CD4-positive, alpha-beta T cell (primary cell): Measurements from ENCODE around the gene OAT. TPM values are rescaled to one million over a fixed set of nuclear protein-coding genes. Genes with fewer than 3 reads are reported as not detected.
A peak's percentile ranks its signal among the peaks of the same experiment; 100 is the strongest.

Source experiments
- ATAC-seq: fragments of 200-7000 bp; cut with Tn5 transposase; one replicate; pipeline ENCODE4 v1.10.0; 2022; ENCODE audit warnings: mild to moderate bottlenecking; ENCODE audit not compliant: poor library complexity
- CTCF ChIA-PET: fragments of 350-600 bp; sonication (Branson Sonifier 250); formaldehyde crosslinking; loops from one replicate; lab custom pipeline; 2021; ENCODE audit warnings: antibody characterized with exemption, inconsistent platforms; lab: Charles Lee
- POLR2A ChIA-PET: fragments of 350-600 bp; sonication (Branson Sonifier 250); formaldehyde crosslinking; loops from one replicate; lab custom pipeline; 2021; ENCODE audit warnings: antibody characterized with exemption, inconsistent platforms; lab: Charles Lee
- DNase-seq, 14 experiments: peaks; one replicate each; pipeline ENCODE4 v3.0.0-alpha.2; 2013 to 2020; ENCODE audit warnings: mixed read lengths in 2 of 14
- H3K27ac ChIP-seq, 2 donors: one replicate each; pipeline versions ENCODE4 v1.5.1 to v1.7.0; 2013; ENCODE audit warnings: low read length in 2 of 2, low read depth in 1 of 2, mild to moderate bottlenecking in 1 of 2
- H3K27me3 ChIP-seq, 2 experiments: 1 replicate in 1 of 2; 2 replicates in 1 of 2; pipeline versions ENCODE4 v1.6.1 to v1.7.0; 2013; ENCODE audit warnings: low read length in 2 of 2, control low read depth in 1 of 2, mild to moderate bottlenecking in 1 of 2, moderate library complexity in 1 of 2; ENCODE audit not compliant: insufficient read depth in 2 of 2, control insufficient read depth in 1 of 2
- H3K36me3 ChIP-seq: one replicate; pipeline ENCODE4 v1.6.1; 2013; ENCODE audit warnings: low read length, control low read depth; ENCODE audit not compliant: insufficient read depth
- H3K4me1 ChIP-seq: one replicate; pipeline ENCODE4 v1.6.1; 2013; ENCODE audit warnings: low read length, control low read depth; ENCODE audit not compliant: insufficient read depth
- H3K4me3 ChIP-seq: one replicate; pipeline ENCODE4 v1.5.1; 2013; ENCODE audit warnings: mild to moderate bottlenecking, low read length, moderate library complexity
- H3K9me3 ChIP-seq, 2 experiments: 1 replicate in 1 of 2; 2 replicates in 1 of 2; pipeline versions ENCODE4 v1.6.1 to v1.7.0; 2013; ENCODE audit warnings: low read length in 2 of 2, mild to moderate bottlenecking in 2 of 2, control low read depth in 1 of 2, moderate library complexity in 1 of 2; ENCODE audit not compliant: control insufficient read depth in 1 of 2, insufficient read depth in 1 of 2
- H3K27ac Mint-ChIP-seq: one replicate; pipeline ENCODE4 v1.8.0; 2020; ENCODE audit warnings: mixed read lengths
- H3K27me3 Mint-ChIP-seq: one replicate; pipeline ENCODE4 v1.8.0; 2021; ENCODE audit warnings: mixed read lengths
- H3K36me3 Mint-ChIP-seq: one replicate; pipeline ENCODE4 v1.8.0; 2021; ENCODE audit warnings: low read depth, mixed read lengths
- H3K4me1 Mint-ChIP-seq: one replicate; pipeline ENCODE4 v1.8.0; 2021; ENCODE audit warnings: low read depth, mixed read lengths
- H3K4me3 Mint-ChIP-seq: one replicate; pipeline ENCODE4 v1.8.0; 2020; ENCODE audit warnings: mild to moderate bottlenecking, mixed read lengths
- H3K9me3 Mint-ChIP-seq: one replicate; pipeline ENCODE4 v1.8.0; 2020; ENCODE audit warnings: mixed read lengths
- intact Hi-C, 2 experiments: fragments of 100-400 bp; cut with DNase I in 1 of 2; cut with micrococcal nuclease in 1 of 2; formaldehyde crosslinking; loops; one replicate each; pipeline versions ENCODE4 v1.15.1 to v1.9.0; 2023 to 2025; cut with DNase I, micrococcal nuclease
- total RNA-seq, 174 experiments: library from RNA in 2 of 174; stranded (reverse) in 2 of 174; gene quantifications; one replicate each; pipeline ENCODE4 v1.2.3 and lab custom pipeline; 2021 to 2026
- TF ChIP-seq, protein P1 (sequence below): fragments of 200-600 bp; IDR thresholded peaks from one replicate; pipeline ENCODE4 v1.8.0; 2022; ENCODE audit warnings: antibody characterized with exemption, mild to moderate bottlenecking

OAT gene
- total RNA-seq, 2 experiments from 2014 or later = 48.5 to 54.9 TPM

GRCh38 chr10:124388823-124389612 is 29.7 kb downstream of the OAT start:
- no peaks in the 10 kb centered on the region for H3K36me3 ChIP-seq
- CTCF ChIA-PET = interaction anchor here (0.6 to 6.5 kb wide), 14 partner anchors 9 to 1434 kb away, joined by 3 to 69 read pairs (median 4); partner anchors contain the start of genes BCCIP, LHPP, OAT and UROS
- H3K27ac Mint-ChIP-seq = no peak overlapping the region
- POLR2A ChIA-PET = interaction anchor here (0.6 to 2.1 kb wide), 6 partner anchors 11 to 394 kb away, joined by 3 to 16 read pairs (median 3); partner anchors contain the start of gene OAT
- peak; percentile 99 for ATAC-seq
- peaks cover 4% of the 10 kb centered on the region for H3K4me1 Mint-ChIP-seq
- H3K4me1 ChIP-seq = peaks cover 13% of the 10 kb centered on the region
- intact Hi-C loops = loop anchor here (1.0 to 5.0 kb wide), 6 partner anchors 72 to 1257 kb away; partner anchors contain the start of gene LHPP (in 1 of the 2)
- peaks cover 0 to 4% of the 10 kb centered on the region in 2 experiments for H3K27me3 ChIP-seq
- peak overlapping the region; percentile 58 for H3K4me3 Mint-ChIP-seq
- H3K9me3 ChIP-seq = no peaks in the 10 kb centered on the region
- H3K27ac ChIP-seq = no peak overlapping the region
- H3K27me3 Mint-ChIP-seq = no peaks in the 10 kb centered on the region
- DNase-seq = peak; percentile 78 to 97 (median 92)
- H3K9me3 Mint-ChIP-seq = no peaks in the 10 kb centered on the region
- TF ChIP-seq, protein P1, sequence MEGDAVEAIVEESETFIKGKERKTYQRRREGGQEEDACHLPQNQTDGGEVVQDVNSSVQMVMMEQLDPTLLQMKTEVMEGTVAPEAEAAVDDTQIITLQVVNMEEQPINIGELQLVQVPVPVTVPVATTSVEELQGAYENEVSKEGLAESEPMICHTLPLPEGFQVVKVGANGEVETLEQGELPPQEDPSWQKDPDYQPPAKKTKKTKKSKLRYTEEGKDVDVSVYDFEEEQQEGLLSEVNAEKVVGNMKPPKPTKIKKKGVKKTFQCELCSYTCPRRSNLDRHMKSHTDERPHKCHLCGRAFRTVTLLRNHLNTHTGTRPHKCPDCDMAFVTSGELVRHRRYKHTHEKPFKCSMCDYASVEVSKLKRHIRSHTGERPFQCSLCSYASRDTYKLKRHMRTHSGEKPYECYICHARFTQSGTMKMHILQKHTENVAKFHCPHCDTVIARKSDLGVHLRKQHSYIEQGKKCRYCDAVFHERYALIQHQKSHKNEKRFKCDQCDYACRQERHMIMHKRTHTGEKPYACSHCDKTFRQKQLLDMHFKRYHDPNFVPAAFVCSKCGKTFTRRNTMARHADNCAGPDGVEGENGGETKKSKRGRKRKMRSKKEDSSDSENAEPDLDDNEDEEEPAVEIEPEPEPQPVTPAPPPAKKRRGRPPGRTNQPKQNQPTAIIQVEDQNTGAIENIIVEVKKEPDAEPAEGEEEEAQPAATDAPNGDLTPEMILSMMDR = peak; percentile 94
- no peaks in the 10 kb centered on the region for H3K36me3 Mint-ChIP-seq
- H3K4me3 ChIP-seq = peak overlapping the region; percentile 51

DNA sequence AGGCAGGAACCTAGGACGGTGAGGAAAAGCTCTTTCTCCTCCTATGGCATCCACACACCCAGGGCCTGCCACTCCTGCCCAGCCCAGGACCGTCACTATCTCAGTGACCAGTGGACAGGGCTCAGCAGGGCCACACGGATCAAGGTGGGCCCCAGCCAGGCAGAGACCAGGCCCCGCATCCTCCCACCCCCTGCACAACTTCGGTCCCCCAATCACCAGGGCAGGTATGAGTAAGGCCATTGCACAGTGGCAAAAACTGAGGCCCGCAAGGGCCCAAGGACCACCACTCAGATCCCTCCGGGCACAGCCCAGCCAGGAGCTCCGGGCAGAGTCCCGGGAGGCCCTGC is 30.3 kb downstream of the OAT start:
- Mint-ChIP-seq H3K36me3 (no peaks in the 10 kb centered on the region), H3K27me3 (peaks cover 2% of the 10 kb centered on the region), H3K4me3 (peak overlapping the region; percentile 63), H3K27ac (no peak overlapping the region), H3K4me1 (peaks cover 4% of the 10 kb centered on the region), H3K9me3 (no peaks in the 10 kb centered on the region)
- peaks cover 0 to 4% of the 10 kb centered on the region in 2 experiments for H3K27me3 ChIP-seq
- intact Hi-C loops = loop anchor here in 1 of 2 experiments (2.0 to 5.0 kb wide), 4 partner anchors 72 to 1256 kb away; partner anchors contain the start of gene LHPP
- ChIA-PET CTCF (interaction anchor here (0.7 to 6.5 kb wide), 3 partner anchors 19 to 394 kb away, joined by 3 to 69 read pairs (median 8); no protein-coding TSS in a partner anchor), POLR2A (interaction anchor here (1.0 to 1.2 kb wide), 4 partner anchors 13 to 393 kb away, joined by 3 to 6 read pairs (median 4); partner anchors contain the start of gene OAT)
- peak overlapping the region; percentile 51 for H3K4me3 ChIP-seq
- no peaks in the 10 kb centered on the region for H3K36me3 ChIP-seq
- no peak overlapping the region for H3K27ac ChIP-seq
- ATAC-seq (no peak), DNase-seq (no peak)
- H3K4me1 ChIP-seq = peaks cover 13% of the 10 kb centered on the region
- no peaks in the 10 kb centered on the region for H3K9me3 ChIP-seq
- TF ChIP-seq, protein P1 = no peak

- no peaks in the 10 kb centered on the region for H3K9me3 ChIP-seq
- H3K27ac ChIP-seq = no peak overlapping the region
- H3K4me1 ChIP-seq = peaks cover 13% of the 10 kb centered on the region
- no peak overlapping the region for H3K4me3 ChIP-seq
- Mint-ChIP-seq H3K36me3 (no peaks in the 10 kb centered on the region), H3K27me3 (peaks cover 6% of the 10 kb centered on the region), H3K9me3 (no peaks in the 10 kb centered on the region), H3K4me1 (peaks cover 4% of the 10 kb centered on the region), H3K4me3 (peak overlapping the region; percentile 69), H3K27ac (no peak overlapping the region)
- peaks cover 0 to 4% of the 10 kb centered on the region in 2 experiments for H3K27me3 ChIP-seq
- DNase-seq = peak in 2 of 14 experiments; percentile 18 to 30
- ATAC-seq = no peak
- CTCF ChIA-PET = interaction anchor here (6.5 kb wide), 1 partner anchor 393 kb away, joined by 69 read pairs; no protein-coding TSS in a partner anchor
- TF ChIP-seq, protein P1 = no peak
- intact Hi-C loops = loop anchor here in 1 of 2 experiments (5.0 kb wide), 3 partner anchors 130 to 1255 kb away; no protein-coding TSS in a partner anchor
- no peaks in the 10 kb centered on the region for H3K36me3 ChIP-seq
- POLR2A ChIA-PET = interaction anchor here (1.1 kb wide), 1 partner anchor 392 kb away, joined by 4 read pairs; no protein-coding TSS in a partner anchor
Observed at GRCh38 chr10:124387078-124387874, 31.4 kb downstream of the OAT start.
